ENCODE results near the gene SLC44A1.

Gene SLC44A1

GRCh38 chr9:105243015-105243686 is 1.3 kb upstream of the SLC44A1 start:
- Histone ChIP-seq H3K9me3 (replicated peaks; ENCODE audit: low read length) (no peaks in the 10 kb centered on the region), H3K4me1 (ENCODE audit: control insufficient read depth, insufficient read depth, low read length) (peaks cover 41% of the 10 kb centered on the region), H3K27me3 (ENCODE audit: control insufficient read depth, insufficient read depth, low read length) (no peaks in the 10 kb centered on the region), H3K9ac (ENCODE audit: low read depth, low read length) (peak overlapping the region; percentile 85), H3K4me2 (ENCODE audit: low read length) (peak overlapping the region; percentile 85), H3K36me3 (ENCODE audit: insufficient read depth, low read length) (no peaks in the 10 kb centered on the region), H3K4me3 (ENCODE audit: low read length) (peak overlapping the region; percentile 93)

DNA sequence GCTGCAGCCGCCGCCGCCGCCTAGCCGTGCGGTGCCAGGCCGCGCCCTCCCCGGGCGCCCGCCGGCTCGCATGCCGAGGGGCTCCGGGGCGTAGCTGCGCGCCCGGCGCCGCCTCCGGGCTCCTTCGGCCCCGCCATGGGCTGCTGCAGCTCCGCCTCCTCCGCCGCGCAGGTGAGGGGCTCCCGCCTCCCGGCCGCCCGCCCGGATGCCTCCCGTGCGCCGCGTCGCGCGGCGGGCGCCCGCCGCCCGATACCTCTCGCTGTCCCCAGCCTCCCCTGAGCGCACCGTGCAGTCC is 230 bp downstream of the SLC44A1 start:
- H3K27me3 ChIP-seq (ENCODE audit: control insufficient read depth, insufficient read depth, low read length): no peaks in the 10 kb centered on the region
- no peaks in the 10 kb centered on the region for H3K9me3 ChIP-seq (replicated peaks; ENCODE audit: low read length)
- H3K4me2 ChIP-seq (ENCODE audit: low read length): peak overlapping the region; percentile 85
- H3K4me1 ChIP-seq (ENCODE audit: control insufficient read depth, insufficient read depth, low read length): peaks cover 41% of the 10 kb centered on the region
- peak overlapping the region; percentile 85 for H3K9ac ChIP-seq (ENCODE audit: low read depth, low read length)
- H3K36me3 ChIP-seq (ENCODE audit: insufficient read depth, low read length): no peaks in the 10 kb centered on the region
- peak overlapping the region; percentile 93 for H3K4me3 ChIP-seq (ENCODE audit: low read length)

- Histone ChIP-seq H3K4me3 (ENCODE audit: low read length) (peak overlapping the region; percentile 93), H3K9ac (ENCODE audit: low read depth, low read length) (peak overlapping the region; percentile 85), H3K4me1 (ENCODE audit: control insufficient read depth, insufficient read depth, low read length) (peaks cover 41% of the 10 kb centered on the region), H3K4me2 (ENCODE audit: low read length) (peak overlapping the region; percentile 85), H3K36me3 (ENCODE audit: insufficient read depth, low read length) (no peaks in the 10 kb centered on the region), H3K9me3 (replicated peaks; ENCODE audit: low read length) (no peaks in the 10 kb centered on the region), H3K27me3 (ENCODE audit: control insufficient read depth, insufficient read depth, low read length) (no peaks in the 10 kb centered on the region)
Observed at GRCh38 chr9:105245029-105245890, 809 bp downstream of the SLC44A1 start.

- H3K4me3 ChIP-seq (ENCODE audit: low read length): peak overlapping the region; percentile 93
- peak overlapping the region; percentile 85 for H3K4me2 ChIP-seq (ENCODE audit: low read length)
- peak overlapping the region; percentile 85 for H3K9ac ChIP-seq (ENCODE audit: low read depth, low read length)
- H3K9me3 ChIP-seq (replicated peaks; ENCODE audit: low read length): no peaks in the 10 kb centered on the region
- H3K27me3 ChIP-seq (ENCODE audit: control insufficient read depth, insufficient read depth, low read length): no peaks in the 10 kb centered on the region
- H3K36me3 ChIP-seq (ENCODE audit: insufficient read depth, low read length): no peaks in the 10 kb centered on the region
- H3K4me1 ChIP-seq (ENCODE audit: control insufficient read depth, insufficient read depth, low read length): peaks cover 39% of the 10 kb centered on the region
Observed at GRCh38 chr9:105245891-105246161, 1.4 kb downstream of the SLC44A1 start.

GRCh38 chr9:105246656-105247173 is 2.3 kb downstream of the SLC44A1 start:
- Histone ChIP-seq H3K4me3 (ENCODE audit: low read length) (peak overlapping the region; percentile 93), H3K9me3 (replicated peaks; ENCODE audit: low read length) (no peaks in the 10 kb centered on the region), H3K27me3 (ENCODE audit: control insufficient read depth, insufficient read depth, low read length) (no peaks in the 10 kb centered on the region), H3K9ac (ENCODE audit: low read depth, low read length) (peak overlapping the region; percentile 85), H3K4me1 (ENCODE audit: control insufficient read depth, insufficient read depth, low read length) (peaks cover 30% of the 10 kb centered on the region), H3K4me2 (ENCODE audit: low read length) (peak overlapping the region; percentile 85), H3K36me3 (ENCODE audit: insufficient read depth, low read length) (no peaks in the 10 kb centered on the region)

DNA sequence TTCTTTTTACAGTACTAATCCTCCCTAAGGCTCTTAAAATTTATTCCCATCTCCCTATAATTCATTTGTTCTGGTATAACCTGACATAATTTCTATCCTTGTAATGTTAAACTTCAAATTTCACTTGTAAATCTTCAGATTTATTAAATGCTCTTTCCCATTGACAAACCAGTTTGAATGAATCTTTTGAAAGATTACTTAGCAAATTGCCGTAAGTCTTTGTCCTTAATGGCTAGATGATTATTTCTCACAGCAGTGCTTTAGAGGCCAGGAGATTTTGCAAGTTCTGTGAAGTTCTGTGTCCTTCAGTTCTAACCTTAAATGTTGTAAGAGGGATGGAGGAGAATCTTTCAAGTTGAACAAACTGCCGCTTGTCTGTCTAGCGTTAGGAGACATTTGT is 4.2 kb downstream of the SLC44A1 start:
- Histone ChIP-seq H3K36me3 (ENCODE audit: insufficient read depth, low read length) (no peaks in the 10 kb centered on the region), H3K4me3 (ENCODE audit: low read length) (no peak overlapping the region), H3K4me1 (ENCODE audit: control insufficient read depth, insufficient read depth, low read length) (peaks cover 10% of the 10 kb centered on the region), H3K9me3 (replicated peaks; ENCODE audit: low read length) (no peaks in the 10 kb centered on the region), H3K9ac (ENCODE audit: low read depth, low read length) (no peak overlapping the region), H3K27me3 (ENCODE audit: control insufficient read depth, insufficient read depth, low read length) (no peaks in the 10 kb centered on the region), H3K4me2 (ENCODE audit: low read length) (no peak overlapping the region)

- no peak overlapping the region for H3K4me3 ChIP-seq (ENCODE audit: low read length)
- H3K27me3 ChIP-seq (ENCODE audit: control insufficient read depth, insufficient read depth, low read length): no peaks in the 10 kb centered on the region
- H3K4me2 ChIP-seq (ENCODE audit: low read length): no peak overlapping the region
- no peak overlapping the region for H3K9ac ChIP-seq (ENCODE audit: low read depth, low read length)
- H3K36me3 ChIP-seq (ENCODE audit: insufficient read depth, low read length): no peaks in the 10 kb centered on the region
- no peaks in the 10 kb centered on the region for H3K9me3 ChIP-seq (replicated peaks; ENCODE audit: low read length)
- H3K4me1 ChIP-seq (ENCODE audit: control insufficient read depth, insufficient read depth, low read length): peaks cover 9% of the 10 kb centered on the region
Observed at GRCh38 chr9:105251133-105251532, 6.7 kb downstream of the SLC44A1 start.

DNA sequence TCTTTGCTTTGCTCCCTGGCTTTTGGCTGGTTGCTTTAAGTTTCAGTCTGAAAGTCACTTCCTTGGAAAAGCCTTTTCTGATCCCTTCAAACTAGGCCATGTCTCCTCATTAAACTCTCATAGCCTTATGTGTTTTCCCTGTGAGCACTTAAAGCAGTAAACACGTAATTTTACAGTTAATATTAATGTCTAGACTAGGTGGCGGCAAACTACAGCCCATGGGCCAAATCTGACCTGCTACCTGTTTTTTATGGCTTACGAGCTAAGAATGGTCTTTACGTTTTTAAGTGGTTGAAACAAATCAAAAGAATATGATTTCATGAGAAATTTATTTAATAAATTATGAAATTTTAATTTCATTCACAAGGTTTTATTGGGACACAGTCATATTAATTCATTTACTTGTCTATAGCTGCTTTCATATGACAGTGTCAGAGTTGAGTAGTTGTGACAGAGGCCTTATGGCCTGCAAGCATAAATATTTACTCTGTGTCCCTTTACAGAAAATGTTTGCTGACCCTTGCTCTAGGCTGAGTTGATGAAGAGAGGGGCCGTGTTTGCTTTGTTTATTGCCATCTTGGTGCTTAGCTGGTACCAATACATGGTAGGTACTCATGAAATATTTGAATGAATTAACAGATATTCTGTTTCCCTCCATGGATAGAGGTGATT is 7.4 kb downstream of the SLC44A1 start:
- no peak overlapping the region for H3K4me3 ChIP-seq (ENCODE audit: low read length)
- peaks cover 6% of the 10 kb centered on the region for H3K4me1 ChIP-seq (ENCODE audit: control insufficient read depth, insufficient read depth, low read length)
- H3K36me3 ChIP-seq (ENCODE audit: insufficient read depth, low read length): no peaks in the 10 kb centered on the region
- no peak overlapping the region for H3K9ac ChIP-seq (ENCODE audit: low read depth, low read length)
- H3K4me2 ChIP-seq (ENCODE audit: low read length): no peak overlapping the region
- H3K27me3 ChIP-seq (ENCODE audit: control insufficient read depth, insufficient read depth, low read length): no peaks in the 10 kb centered on the region
- no peaks in the 10 kb centered on the region for H3K9me3 ChIP-seq (replicated peaks; ENCODE audit: low read length)

DNA sequence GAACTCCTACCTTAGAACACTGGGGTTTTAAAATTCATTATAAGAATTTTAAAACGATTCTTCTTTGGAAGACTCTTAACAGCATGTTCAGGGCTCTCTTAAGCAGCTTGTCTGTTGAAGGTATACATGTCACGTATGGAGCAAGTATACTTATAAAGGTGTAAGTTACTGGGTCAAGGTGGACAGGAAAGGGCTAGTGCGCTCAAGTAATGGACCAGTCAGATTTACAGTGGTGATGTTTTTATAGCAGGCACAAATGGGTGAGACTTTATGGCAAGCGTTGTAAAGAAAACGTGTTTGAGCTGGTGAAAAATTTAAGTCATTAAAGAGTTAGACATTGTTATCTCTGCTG is 7.9 kb downstream of the SLC44A1 start:
- peaks cover 4% of the 10 kb centered on the region for H3K4me1 ChIP-seq (ENCODE audit: control insufficient read depth, insufficient read depth, low read length)
- no peak overlapping the region for H3K4me3 ChIP-seq (ENCODE audit: low read length)
- no peak overlapping the region for H3K9ac ChIP-seq (ENCODE audit: low read depth, low read length)
- H3K4me2 ChIP-seq (ENCODE audit: low read length): no peak overlapping the region
- H3K36me3 ChIP-seq (ENCODE audit: insufficient read depth, low read length): no peaks in the 10 kb centered on the region
- no peaks in the 10 kb centered on the region for H3K9me3 ChIP-seq (replicated peaks; ENCODE audit: low read length)
- H3K27me3 ChIP-seq (ENCODE audit: control insufficient read depth, insufficient read depth, low read length): no peaks in the 10 kb centered on the region

DNA sequence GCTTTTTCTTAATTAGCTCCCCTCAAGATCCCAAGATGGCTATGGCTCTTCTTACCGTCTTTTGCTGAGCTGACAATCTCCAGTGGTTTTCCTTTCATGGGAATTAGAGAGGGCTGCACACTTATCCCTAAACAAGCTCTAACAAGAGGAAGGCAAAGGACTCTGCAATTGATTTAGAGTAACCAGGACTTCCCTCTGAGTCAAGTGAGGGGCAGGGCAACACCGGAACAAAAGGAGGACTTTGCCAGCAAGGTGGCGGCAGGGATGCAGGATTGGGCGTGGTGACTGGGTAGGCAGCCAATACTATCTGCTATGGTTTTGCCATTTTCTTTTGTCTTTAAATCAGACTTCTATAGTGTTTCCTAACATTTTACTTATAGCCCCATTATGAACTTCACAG is 9.8 kb downstream of the SLC44A1 start:
- Histone ChIP-seq H3K27me3 (ENCODE audit: control insufficient read depth, insufficient read depth, low read length) (no peaks in the 10 kb centered on the region), H3K36me3 (ENCODE audit: insufficient read depth, low read length) (no peaks in the 10 kb centered on the region), H3K9ac (ENCODE audit: low read depth, low read length) (no peak overlapping the region), H3K4me2 (ENCODE audit: low read length) (no peak overlapping the region), H3K4me1 (ENCODE audit: control insufficient read depth, insufficient read depth, low read length) (peaks cover 8% of the 10 kb centered on the region), H3K9me3 (replicated peaks; ENCODE audit: low read length) (no peaks in the 10 kb centered on the region), H3K4me3 (ENCODE audit: low read length) (no peak overlapping the region)

DNA sequence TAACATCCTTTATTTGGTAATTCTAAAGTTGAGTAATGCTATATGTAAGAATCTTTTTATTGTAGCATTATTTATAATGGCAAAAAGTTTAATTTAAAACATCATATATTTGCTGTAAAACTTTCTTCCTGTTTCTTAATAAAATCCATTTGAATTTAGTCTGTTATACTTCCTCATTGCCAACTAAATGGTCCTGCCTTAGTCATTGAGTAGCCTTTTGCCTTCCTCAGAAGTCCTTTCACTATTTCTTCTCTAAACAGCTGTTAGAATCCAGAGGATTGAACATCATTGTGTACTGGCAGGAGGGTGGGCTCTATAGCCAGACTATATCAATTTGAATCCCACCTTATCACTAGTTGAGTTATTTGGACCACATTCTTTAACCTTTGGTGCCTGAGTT is 11.0 kb downstream of the SLC44A1 start:
- no peak overlapping the region for H3K9ac ChIP-seq (ENCODE audit: low read depth, low read length)
- no peaks in the 10 kb centered on the region for H3K36me3 ChIP-seq (ENCODE audit: insufficient read depth, low read length)
- H3K27me3 ChIP-seq (ENCODE audit: control insufficient read depth, insufficient read depth, low read length): no peaks in the 10 kb centered on the region
- H3K4me1 ChIP-seq (ENCODE audit: control insufficient read depth, insufficient read depth, low read length): peaks cover 18% of the 10 kb centered on the region
- no peak overlapping the region for H3K4me2 ChIP-seq (ENCODE audit: low read length)
- no peaks in the 10 kb centered on the region for H3K9me3 ChIP-seq (replicated peaks; ENCODE audit: low read length)
- H3K4me3 ChIP-seq (ENCODE audit: low read length): no peak overlapping the region

Measured in skeletal muscle satellite cell (primary cell).